ENCODE measurements around the gene TUBGCP3.

- TF ChIP-seq, protein P1, sequence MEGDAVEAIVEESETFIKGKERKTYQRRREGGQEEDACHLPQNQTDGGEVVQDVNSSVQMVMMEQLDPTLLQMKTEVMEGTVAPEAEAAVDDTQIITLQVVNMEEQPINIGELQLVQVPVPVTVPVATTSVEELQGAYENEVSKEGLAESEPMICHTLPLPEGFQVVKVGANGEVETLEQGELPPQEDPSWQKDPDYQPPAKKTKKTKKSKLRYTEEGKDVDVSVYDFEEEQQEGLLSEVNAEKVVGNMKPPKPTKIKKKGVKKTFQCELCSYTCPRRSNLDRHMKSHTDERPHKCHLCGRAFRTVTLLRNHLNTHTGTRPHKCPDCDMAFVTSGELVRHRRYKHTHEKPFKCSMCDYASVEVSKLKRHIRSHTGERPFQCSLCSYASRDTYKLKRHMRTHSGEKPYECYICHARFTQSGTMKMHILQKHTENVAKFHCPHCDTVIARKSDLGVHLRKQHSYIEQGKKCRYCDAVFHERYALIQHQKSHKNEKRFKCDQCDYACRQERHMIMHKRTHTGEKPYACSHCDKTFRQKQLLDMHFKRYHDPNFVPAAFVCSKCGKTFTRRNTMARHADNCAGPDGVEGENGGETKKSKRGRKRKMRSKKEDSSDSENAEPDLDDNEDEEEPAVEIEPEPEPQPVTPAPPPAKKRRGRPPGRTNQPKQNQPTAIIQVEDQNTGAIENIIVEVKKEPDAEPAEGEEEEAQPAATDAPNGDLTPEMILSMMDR (IDR thresholded peaks at IDR 0.05) = no peak
- no peak for TF ChIP-seq EZH2 (IDR thresholded peaks at IDR 0.05; ENCODE audit: borderline replicate concordance, insufficient read depth, low read depth, low read length, poor library complexity, severe bottlenecking)
Observed at GRCh38 chr13:112452380-112453206, 135.4 kb downstream of the TUBGCP3 start.

Measured in B cell (primary cell).